Measurements from ENCODE around the gene ZC3H10. TPM values are rescaled to one million over a fixed set of nuclear protein-coding genes. Genes with fewer than 3 reads are reported as not detected.

ZC3H10 gene
- total and polyA plus RNA-seq, 2 donors (not counting 3 experiments of a cell fraction or from before 2014, with no cell fraction given): 2.6 to 10.1 TPM

DNA sequence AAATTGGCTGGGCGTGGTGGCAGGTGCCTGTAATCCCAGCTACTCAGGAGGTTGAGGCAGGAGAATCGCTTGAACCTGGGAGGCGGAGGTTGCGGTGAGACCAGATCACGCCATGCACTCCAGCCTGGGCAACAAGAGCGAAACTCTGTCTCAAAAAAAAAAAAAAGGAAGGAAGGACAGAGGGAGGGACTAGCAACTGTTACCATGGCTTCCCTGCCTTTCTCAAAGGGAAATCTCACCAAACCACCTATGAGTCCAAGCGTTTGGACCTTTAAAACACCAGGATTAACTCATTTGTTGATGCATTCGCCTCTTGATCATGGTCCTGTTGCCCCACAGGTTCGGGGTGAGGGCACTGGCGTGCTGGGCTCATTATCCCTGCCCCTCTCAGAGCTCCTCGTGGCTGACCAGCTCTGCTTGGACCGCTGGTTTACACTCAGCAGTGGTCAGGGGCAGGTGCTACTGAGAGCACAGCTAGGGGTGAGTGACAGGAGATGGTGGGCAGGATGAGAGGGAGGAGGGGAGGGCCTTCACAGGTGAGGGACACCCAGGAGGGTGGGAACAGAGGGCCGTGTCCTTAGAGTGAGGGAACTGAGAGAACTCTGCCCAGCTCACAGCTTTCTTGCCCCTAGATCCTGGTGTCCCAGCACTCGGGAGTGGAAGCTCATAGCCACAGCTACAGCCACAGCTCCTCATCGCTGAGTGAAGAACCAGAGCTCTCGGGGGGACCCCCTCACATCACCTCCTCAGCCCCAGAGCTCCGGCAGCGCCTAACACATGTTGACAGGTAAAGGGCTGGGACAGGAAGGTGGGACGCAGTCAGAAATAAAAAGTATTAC lies 24.1 kb downstream of the ZC3H10 start:
- TF ChIP-seq MYC (IDR thresholded peaks at IDR 0.05; ENCODE audit: low read depth, low read length) (no peak), POLR2AphosphoS5 (IDR thresholded peaks at IDR 0.05; ENCODE audit: insufficient read depth, low read depth, low read length) (no peak), FOS (IDR thresholded peaks at IDR 0.05; ENCODE audit: borderline replicate concordance, insufficient read depth, low read length) (no peak), POLR2A (IDR thresholded peaks at IDR 0.05; ENCODE audit: low read depth, low read length) (no peak), GATA2 (IDR thresholded peaks at IDR 0.05; ENCODE audit: insufficient read depth, insufficient read length, low read depth, low read length) (no peak), JUN (IDR thresholded peaks at IDR 0.05; ENCODE audit: borderline replicate concordance, insufficient read depth, insufficient read length, low read depth) (no peak), EZH2 (IDR thresholded peaks at IDR 0.05; ENCODE audit: borderline replicate concordance, low read depth, low read length, severe bottlenecking) (no peak)
- TF ChIP-seq, protein P1, sequence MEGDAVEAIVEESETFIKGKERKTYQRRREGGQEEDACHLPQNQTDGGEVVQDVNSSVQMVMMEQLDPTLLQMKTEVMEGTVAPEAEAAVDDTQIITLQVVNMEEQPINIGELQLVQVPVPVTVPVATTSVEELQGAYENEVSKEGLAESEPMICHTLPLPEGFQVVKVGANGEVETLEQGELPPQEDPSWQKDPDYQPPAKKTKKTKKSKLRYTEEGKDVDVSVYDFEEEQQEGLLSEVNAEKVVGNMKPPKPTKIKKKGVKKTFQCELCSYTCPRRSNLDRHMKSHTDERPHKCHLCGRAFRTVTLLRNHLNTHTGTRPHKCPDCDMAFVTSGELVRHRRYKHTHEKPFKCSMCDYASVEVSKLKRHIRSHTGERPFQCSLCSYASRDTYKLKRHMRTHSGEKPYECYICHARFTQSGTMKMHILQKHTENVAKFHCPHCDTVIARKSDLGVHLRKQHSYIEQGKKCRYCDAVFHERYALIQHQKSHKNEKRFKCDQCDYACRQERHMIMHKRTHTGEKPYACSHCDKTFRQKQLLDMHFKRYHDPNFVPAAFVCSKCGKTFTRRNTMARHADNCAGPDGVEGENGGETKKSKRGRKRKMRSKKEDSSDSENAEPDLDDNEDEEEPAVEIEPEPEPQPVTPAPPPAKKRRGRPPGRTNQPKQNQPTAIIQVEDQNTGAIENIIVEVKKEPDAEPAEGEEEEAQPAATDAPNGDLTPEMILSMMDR (IDR thresholded peaks at IDR 0.05; ENCODE audit: extremely low read depth in 1 of 2, insufficient read depth in 1 of 2, low read depth in 1 of 2, low read length in 2 of 2): no peak
- TF ChIP-seq, protein P2, sequence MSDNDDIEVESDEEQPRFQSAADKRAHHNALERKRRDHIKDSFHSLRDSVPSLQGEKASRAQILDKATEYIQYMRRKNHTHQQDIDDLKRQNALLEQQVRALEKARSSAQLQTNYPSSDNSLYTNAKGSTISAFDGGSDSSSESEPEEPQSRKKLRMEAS (IDR thresholded peaks at IDR 0.05; ENCODE audit: insufficient read depth, insufficient read length): no peak
- H3K9me1 ChIP-seq (replicated peaks; ENCODE audit: control insufficient read depth, extremely low read depth, insufficient read depth, low read length): no peaks in the 10 kb centered on the region
- BruUV-seq (replicated peaks): no TSS peak
- FAIRE-seq (no peak), DNase-seq (ENCODE audit: low read depth, low spot score) (no peak)
- dilution Hi-C loops (cut with MboI; ENCODE audit: extremely low pct_ligation_motif_present, low sequenced_read_pairs): no loop called here
- no peaks in the 10 kb centered on the region for H3K9me3 ChIP-seq (replicated peaks; ENCODE audit: control insufficient read depth, insufficient read depth, low read length)
- H3K4me2 ChIP-seq (ENCODE audit: insufficient read depth, low read length): no peak overlapping the region
- H3K9ac ChIP-seq (replicated peaks; ENCODE audit: extremely low read depth, insufficient read depth, low read length): no peak overlapping the region
- no peak overlapping the region for H2AFZ ChIP-seq (ENCODE audit: low read depth, low read length)
- no peaks in the 10 kb centered on the region for H3K27me3 ChIP-seq (ENCODE audit: control insufficient read depth in 2 of 2, insufficient read depth in 2 of 2, low read length in 2 of 2)
- ChIA-PET CTCF (interaction anchor here (1.5 to 5.3 kb wide), 2 partner anchors 15 to 47 kb away, joined by 4 to 30 read pairs; partner anchors contain the start of genes ESYT1 and SMARCC2), POLR2A (interaction anchor here (0.5 to 1.8 kb wide), 3 partner anchors 14 to 27 kb away, joined by 3 to 7 read pairs (median 5); partner anchors contain the start of gene ESYT1)
- intact Hi-C loops (cut with micrococcal nuclease): no loop called here
- H3K4me3 ChIP-seq (replicated peaks in 1 of 3; ENCODE audit: insufficient read depth in 1 of 3, low read depth in 1 of 3, low read length in 3 of 3): no peak overlapping the region
- H3K27ac ChIP-seq (ENCODE audit: insufficient read depth, low read depth, low read length): no peak overlapping the region
- peaks cover 21 to 41% of the 10 kb centered on the region in 2 experiments for H3K36me3 ChIP-seq (ENCODE audit: control insufficient read depth in 2 of 2, extremely low read depth in 1 of 2, insufficient read depth in 2 of 2, low read length in 2 of 2)
- H4K20me1 ChIP-seq (replicated peaks; ENCODE audit: control insufficient read depth, extremely low read depth, insufficient read depth, low read length): no peaks in the 10 kb centered on the region
- no peaks in the 10 kb centered on the region for H3K79me2 ChIP-seq (ENCODE audit: control insufficient read depth, insufficient read depth, low read length)
- peaks cover 28% of the 10 kb centered on the region for H3K4me1 ChIP-seq (ENCODE audit: control insufficient read depth, extremely low read depth, insufficient read depth, low read length)

Measured in endothelial cell of umbilical vein (primary cell).